ENCODE measurements around the gene HOXB6. TPM values are rescaled to one million over a fixed set of nuclear protein-coding genes. Genes with fewer than 3 reads are reported as not detected.
A peak's percentile ranks its signal among the peaks of the same experiment; 100 is the strongest.

The HOXB6 gene
- total RNA-seq, 2 donors from 2014 or later = 0.82 to 2.6 TPM

- Histone ChIP-seq H3K27me3 (peaks cover 72 to 83% of the 10 kb centered on the region in 2 donors), H3K36me3 (no peaks in the 10 kb centered on the region), H3K4me3 (peak overlapping the region in 1 of 2 donors; percentile 20), H3K27ac (no peak overlapping the region), H3K4me1 (peaks cover 0 to 48% of the 10 kb centered on the region in 2 donors), H3K9me3 (no peaks in the 10 kb centered on the region)
- TF ChIP-seq, protein P1, sequence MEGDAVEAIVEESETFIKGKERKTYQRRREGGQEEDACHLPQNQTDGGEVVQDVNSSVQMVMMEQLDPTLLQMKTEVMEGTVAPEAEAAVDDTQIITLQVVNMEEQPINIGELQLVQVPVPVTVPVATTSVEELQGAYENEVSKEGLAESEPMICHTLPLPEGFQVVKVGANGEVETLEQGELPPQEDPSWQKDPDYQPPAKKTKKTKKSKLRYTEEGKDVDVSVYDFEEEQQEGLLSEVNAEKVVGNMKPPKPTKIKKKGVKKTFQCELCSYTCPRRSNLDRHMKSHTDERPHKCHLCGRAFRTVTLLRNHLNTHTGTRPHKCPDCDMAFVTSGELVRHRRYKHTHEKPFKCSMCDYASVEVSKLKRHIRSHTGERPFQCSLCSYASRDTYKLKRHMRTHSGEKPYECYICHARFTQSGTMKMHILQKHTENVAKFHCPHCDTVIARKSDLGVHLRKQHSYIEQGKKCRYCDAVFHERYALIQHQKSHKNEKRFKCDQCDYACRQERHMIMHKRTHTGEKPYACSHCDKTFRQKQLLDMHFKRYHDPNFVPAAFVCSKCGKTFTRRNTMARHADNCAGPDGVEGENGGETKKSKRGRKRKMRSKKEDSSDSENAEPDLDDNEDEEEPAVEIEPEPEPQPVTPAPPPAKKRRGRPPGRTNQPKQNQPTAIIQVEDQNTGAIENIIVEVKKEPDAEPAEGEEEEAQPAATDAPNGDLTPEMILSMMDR (IDR thresholded peaks at IDR 0.05) = no peak
- no peak for DNase-seq (ENCODE audit: low spot score)
Measured at GRCh38 chr17:48612456-48612853, 7.7 kb upstream of the HOXB6 start.

DNA sequence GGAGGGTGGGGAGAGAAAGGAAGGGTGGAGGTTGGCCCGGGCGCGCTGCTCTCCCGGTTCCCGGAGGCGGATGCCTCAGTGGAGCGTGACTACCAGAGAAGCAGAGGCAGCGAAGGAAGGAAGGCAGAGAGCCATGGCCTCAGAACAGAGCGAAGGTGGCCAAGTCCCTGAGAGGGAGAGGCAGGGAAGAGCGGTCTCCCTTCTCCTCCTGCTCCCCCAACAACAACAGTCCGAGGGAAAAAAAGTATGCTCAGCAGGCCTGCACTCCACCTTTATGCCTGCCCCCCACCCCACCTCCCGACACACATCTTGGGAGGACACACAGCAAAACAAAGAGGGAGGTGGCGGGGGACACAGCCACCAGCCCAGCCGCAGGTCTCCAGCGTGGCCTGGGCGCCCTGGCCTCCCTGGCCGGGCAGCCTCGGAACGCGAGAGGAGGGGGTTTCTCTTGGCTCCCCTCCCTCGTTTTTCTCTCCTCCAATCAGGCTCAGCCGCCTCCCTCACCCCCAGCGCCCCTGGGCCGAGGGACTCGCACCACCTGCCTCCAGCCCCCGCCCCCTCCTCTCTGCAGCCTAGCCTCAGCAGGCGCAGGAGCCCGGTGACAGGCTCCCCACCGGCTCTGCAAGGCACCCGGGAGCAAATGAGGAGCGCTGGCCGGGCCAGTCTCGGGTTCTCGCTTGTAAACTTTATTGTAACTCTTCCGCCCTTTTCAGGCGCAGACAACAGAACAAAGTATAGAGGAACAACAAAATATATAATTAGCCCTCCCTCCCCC, 7.1 kb upstream of the HOXB6 start:
- H3K27ac ChIP-seq = no peak overlapping the region
- no peak for DNase-seq (ENCODE audit: low spot score)
- H3K4me1 ChIP-seq = peaks cover 0 to 47% of the 10 kb centered on the region in 2 donors
- H3K27me3 ChIP-seq = peaks cover 78 to 84% of the 10 kb centered on the region in 2 donors
- H3K9me3 ChIP-seq = no peaks in the 10 kb centered on the region
- TF ChIP-seq, protein P1 (IDR thresholded peaks at IDR 0.05) = no peak
- no peaks in the 10 kb centered on the region for H3K36me3 ChIP-seq
- H3K4me3 ChIP-seq = peak overlapping the region in 1 of 2 donors; percentile 49

- no peak for DNase-seq (ENCODE audit: low spot score)
- peak overlapping the region; percentile 15 to 49 for H3K4me3 ChIP-seq
- H3K4me1 ChIP-seq = peaks cover 0 to 47% of the 10 kb centered on the region in 2 donors
- no peak overlapping the region for H3K27ac ChIP-seq
- TF ChIP-seq, protein P1 (IDR thresholded peaks at IDR 0.05) = no peak
- H3K27me3 ChIP-seq = peaks cover 78 to 81% of the 10 kb centered on the region in 2 donors
- H3K36me3 ChIP-seq = no peaks in the 10 kb centered on the region
- no peaks in the 10 kb centered on the region for H3K9me3 ChIP-seq
Measured at GRCh38 chr17:48611213-48611612, 6.4 kb upstream of the HOXB6 start.

DNA sequence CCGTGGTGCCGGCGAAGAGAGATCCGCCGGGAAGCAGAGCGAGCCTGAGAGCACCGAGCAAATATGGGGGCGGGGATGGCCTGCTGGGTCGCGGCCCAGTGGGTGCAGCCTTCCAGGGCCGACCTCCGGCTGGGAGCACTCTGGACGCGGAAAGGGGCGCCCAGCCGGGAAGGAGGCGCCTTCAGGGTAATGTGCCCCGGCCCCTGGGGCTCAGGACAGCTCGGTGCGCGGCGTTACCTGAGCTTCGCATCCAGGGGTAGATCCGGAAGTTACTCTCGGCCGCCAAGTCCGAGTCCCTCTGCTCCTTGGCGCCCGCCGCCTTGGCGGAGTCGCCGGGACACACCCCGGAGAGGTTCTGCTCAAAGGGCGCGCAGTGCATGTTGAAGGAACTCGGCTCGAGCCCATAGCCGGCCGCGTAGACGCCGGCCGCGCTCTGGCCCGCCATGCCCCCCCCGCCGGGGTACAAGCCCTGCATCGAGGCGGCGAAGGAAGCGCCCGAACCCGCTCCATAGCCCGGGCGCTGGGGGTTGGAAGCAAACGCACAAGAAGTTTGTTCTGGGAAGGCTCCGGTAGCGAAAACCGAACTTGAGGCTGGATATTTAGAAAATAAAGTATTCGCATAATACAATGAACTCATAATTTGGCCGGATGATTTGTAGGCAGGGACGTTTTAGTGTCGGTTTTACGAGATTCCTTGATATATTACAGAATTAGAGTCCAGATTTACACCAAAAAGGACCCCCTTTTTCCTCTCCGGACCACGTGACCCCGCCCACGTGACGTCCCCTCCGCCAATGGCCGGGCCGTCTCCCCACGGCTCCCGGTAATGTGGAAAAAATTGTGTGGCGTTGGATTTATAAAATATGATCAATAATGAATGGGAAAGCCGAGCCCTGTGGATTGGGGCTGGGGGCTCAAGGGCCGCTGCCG, 5.8 kb upstream of the HOXB6 start, which contains the start of gene HOXB7:
Gene HOXB7, minus strand, starts transcription at position 736 of the 930 bp plus-strand sequence. Its CDS starts 99 bp downstream, at position 637.
- TF ChIP-seq, protein P1 (IDR thresholded peaks at IDR 0.05) = no peak
- H3K27me3 ChIP-seq = peaks cover 71 to 82% of the 10 kb centered on the region in 2 donors
- peaks cover 0 to 47% of the 10 kb centered on the region in 2 donors for H3K4me1 ChIP-seq
- no peaks in the 10 kb centered on the region for H3K36me3 ChIP-seq
- H3K4me3 ChIP-seq = peak within 1 kb of the TSS; percentile 15 to 49
- H3K9me3 ChIP-seq = no peaks in the 10 kb centered on the region
- H3K27ac ChIP-seq = peak within 1 kb of the TSS in 1 of 2 donors; percentile 10
- no peak for DNase-seq (ENCODE audit: low spot score)

DNA sequence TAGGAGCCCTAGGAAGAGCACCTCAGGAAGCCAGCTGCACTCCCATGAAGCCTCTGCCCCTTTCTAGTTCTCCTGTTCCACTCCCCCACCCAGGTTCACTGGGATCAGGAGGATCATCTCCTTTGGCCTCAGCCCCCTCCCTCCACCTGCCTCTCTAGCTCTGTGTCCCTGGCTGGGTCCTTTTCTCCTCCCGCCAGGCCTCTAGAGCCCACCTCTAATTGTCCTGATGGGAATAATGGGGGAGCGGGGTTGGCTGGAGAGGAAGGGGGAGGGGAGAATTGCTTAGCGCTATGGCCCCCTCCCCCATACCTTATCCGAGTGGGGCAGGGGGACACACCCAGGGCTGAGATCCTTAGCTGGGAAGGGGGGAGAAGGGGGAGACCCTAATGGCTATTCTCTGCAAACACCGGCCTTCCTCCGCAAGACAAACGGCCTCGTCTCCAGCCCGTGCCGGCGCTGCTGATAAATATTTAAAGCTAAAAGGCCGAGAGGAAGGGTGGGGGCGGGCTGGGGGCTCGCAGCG, 5.0 kb upstream of the HOXB6 start:
- Histone ChIP-seq H3K4me3 (peak overlapping the region in 1 of 2 donors; percentile 49), H3K4me1 (peaks cover 0 to 47% of the 10 kb centered on the region in 2 donors), H3K27me3 (peaks cover 71 to 89% of the 10 kb centered on the region in 2 donors), H3K36me3 (no peaks in the 10 kb centered on the region), H3K27ac (no peak overlapping the region), H3K9me3 (no peaks in the 10 kb centered on the region)
- no peak for DNase-seq (ENCODE audit: low spot score)
- TF ChIP-seq, protein P1 (IDR thresholded peaks at IDR 0.05) = no peak

Data from right atrium auricular region (tissue), 2 donors.